Stomach (tissue), 9 donors: ENCODE measurements around the gene BST2. TPM values are rescaled to one million over a fixed set of nuclear protein-coding genes. Genes with fewer than 3 reads are reported as not detected.

Experiments
- DNase-seq, 2 donors: peaks; one replicate each; pipeline versions ENCODE4 v3.0.0 to v3.0.0-alpha.2; 2013 to 2019
- H3K27ac ChIP-seq, 5 donors: fragments of 200-600 bp in 4 of 5; sonication (generic) in 4 of 5; one replicate each; pipeline ENCODE4 v1.5.1; 2013 to 2019; ENCODE audit warnings: mild to moderate bottlenecking in 1 of 5, moderate library complexity in 1 of 5
- H3K27me3 ChIP-seq, 3 donors: fragments of 200-600 bp; sonication (generic); one replicate each; pipeline ENCODE4 v1.5.1; 2017 to 2019; ENCODE audit warnings: mixed run types in 1 of 3
- H3K36me3 ChIP-seq, 4 donors: fragments of 200-600 bp; sonication (generic); 1 replicate in 3 of 4; 2 replicates in 1 of 4; pipeline ENCODE4 v1.5.1; 2016 to 2019
- H3K4me1 ChIP-seq, 4 donors: fragments of 200-600 bp; sonication (generic); one replicate each; pipeline ENCODE4 v1.5.1; 2016 to 2019
- H3K4me3 ChIP-seq, 4 donors: fragments of 200-600 bp; sonication (generic) in 3 of 4; one replicate each; pipeline ENCODE4 v1.5.1; 2016 to 2019; ENCODE audit warnings: mild to moderate bottlenecking in 1 of 4
- H3K9me3 ChIP-seq, 4 donors: fragments of 200-600 bp; sonication (generic); one replicate each; pipeline ENCODE4 v1.5.1; 2016 to 2019
- EP300 ChIP-seq: sonication (generic); formaldehyde crosslinking; IDR thresholded peaks from one replicate; pipeline ENCODE4 v1.6.1; 2017; ENCODE audit warnings: antibody characterized with exemption
- POLR2A ChIP-seq, 4 donors: fragments of 450-650 bp; IDR thresholded peaks; one replicate each; pipeline ENCODE4 v1.6.1; 2016; ENCODE audit warnings: antibody characterized with exemption in 4 of 4, control low read depth in 2 of 4, mild to moderate bottlenecking in 1 of 4, moderate library complexity in 1 of 4
- POLR2AphosphoS5 ChIP-seq, 3 donors: sonication (generic); formaldehyde crosslinking; IDR thresholded peaks; one replicate each; pipeline ENCODE4 v1.6.1; 2016; ENCODE audit warnings: antibody characterized with exemption in 3 of 3
- WGBS, 5 donors: extraction: QIAGEN DNeasy Blood & Tissue Kit in 3 of 5; methylation state at CpG; one replicate each; pipeline versions ENCODE4 v1.1.5 to v1.1.7; 2013 to 2018; 5-methylcytosine and 5-hydroxymethylcytosine counted together
- intact Hi-C: fragments of 100-400 bp; cut with DNase I; formaldehyde crosslinking; loops from one replicate; pipeline ENCODE4 v1.15.1; 2023; ENCODE audit warnings: low total_unique reads
- polyA plus RNA-seq, 3 donors: library from polyadenylated mRNA; stranded (reverse); fragments of 200-250 nt; gene quantifications; one replicate each; pipeline ENCODE4 v1.2.3, GENCODE V29; 2013
- total RNA-seq, 5 donors: library from RNA; depleted of rRNA; stranded (reverse); fragments of >200 nt; gene quantifications; one replicate each; pipeline versions ENCODE4 v1.1.0 to v1.2.3, GENCODE V29; 2014 to 2016
- TF ChIP-seq, protein P1 (sequence below), 7 experiments: fragments of 450-650 bp in 4 of 7; fragments of 200-600 bp in 3 of 7; sonication (generic) in 3 of 7; IDR thresholded peaks; one replicate each; pipeline ENCODE4 v1.5.1; 2016 to 2019; ENCODE audit warnings: antibody characterized with exemption in 7 of 7, control low read depth in 2 of 7, mild to moderate bottlenecking in 1 of 7
- donor health status: healthy with polysubstance abuse.
- donor health status: Bipolar disorder and iron deficiency.
- donor health status: healthy.

Gene BST2
- total and polyA plus RNA-seq, 8 donors, result 6.4 to 182 (median 48.8) TPM

GRCh38 chr19:17441241-17442021 is 36.0 kb upstream of the BST2 start:
- intact Hi-C loops, result no loop called here
- peak in 1 of 2 donors; percentile 58 for DNase-seq
- H3K9me3 ChIP-seq, result peaks cover 0 to 3% (median 0%) of the 10 kb centered on the region in 4 donors
- H3K27ac ChIP-seq, result no peak overlapping the region
- WGBS, 5 donors, result 53 to 67% (median 65%) methylated on average over 8 of the region's 8 CpGs
- TF ChIP-seq, protein P1, sequence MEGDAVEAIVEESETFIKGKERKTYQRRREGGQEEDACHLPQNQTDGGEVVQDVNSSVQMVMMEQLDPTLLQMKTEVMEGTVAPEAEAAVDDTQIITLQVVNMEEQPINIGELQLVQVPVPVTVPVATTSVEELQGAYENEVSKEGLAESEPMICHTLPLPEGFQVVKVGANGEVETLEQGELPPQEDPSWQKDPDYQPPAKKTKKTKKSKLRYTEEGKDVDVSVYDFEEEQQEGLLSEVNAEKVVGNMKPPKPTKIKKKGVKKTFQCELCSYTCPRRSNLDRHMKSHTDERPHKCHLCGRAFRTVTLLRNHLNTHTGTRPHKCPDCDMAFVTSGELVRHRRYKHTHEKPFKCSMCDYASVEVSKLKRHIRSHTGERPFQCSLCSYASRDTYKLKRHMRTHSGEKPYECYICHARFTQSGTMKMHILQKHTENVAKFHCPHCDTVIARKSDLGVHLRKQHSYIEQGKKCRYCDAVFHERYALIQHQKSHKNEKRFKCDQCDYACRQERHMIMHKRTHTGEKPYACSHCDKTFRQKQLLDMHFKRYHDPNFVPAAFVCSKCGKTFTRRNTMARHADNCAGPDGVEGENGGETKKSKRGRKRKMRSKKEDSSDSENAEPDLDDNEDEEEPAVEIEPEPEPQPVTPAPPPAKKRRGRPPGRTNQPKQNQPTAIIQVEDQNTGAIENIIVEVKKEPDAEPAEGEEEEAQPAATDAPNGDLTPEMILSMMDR (IDR thresholded peaks at IDR 0.05), result peak in 1 of 7 experiments; percentile 6
- no peak for TF ChIP-seq EP300
- no peak overlapping the region for H3K4me3 ChIP-seq
- H3K27me3 ChIP-seq, result peaks cover 0 to 4% (median 0%) of the 10 kb centered on the region in 3 donors
- no peaks in the 10 kb centered on the region for H3K4me1 ChIP-seq
- peaks cover 0 to 1% (median 0%) of the 10 kb centered on the region in 4 donors for H3K36me3 ChIP-seq

DNA sequence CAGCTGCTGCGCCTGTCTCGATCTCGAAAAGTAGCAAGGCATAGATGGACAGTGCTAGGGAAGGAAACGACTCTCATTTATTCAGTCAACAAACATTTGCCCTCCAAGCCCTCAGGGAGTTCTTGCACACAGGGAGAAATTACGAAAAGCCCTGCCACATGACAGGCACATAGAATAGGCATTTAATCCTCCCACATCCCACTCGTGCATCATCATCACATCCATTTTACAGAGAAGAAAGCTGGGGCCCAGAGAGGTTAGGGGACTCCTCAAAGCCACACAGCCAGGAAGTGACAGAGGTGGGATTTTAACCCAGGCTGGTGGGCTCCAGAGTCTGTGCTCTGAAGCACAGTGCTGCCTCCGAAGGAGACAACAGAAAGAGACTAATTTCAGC is 31.4 kb upstream of the BST2 start:
- DNase-seq, result no peak
- Histone ChIP-seq H3K4me1 (no peaks in the 10 kb centered on the region), H3K4me3 (no peak overlapping the region), H3K9me3 (peaks cover 0 to 3% (median 0%) of the 10 kb centered on the region in 4 donors), H3K27me3 (peaks cover 0 to 4% (median 0%) of the 10 kb centered on the region in 3 donors), H3K36me3 (peaks cover 0 to 9% (median 3%) of the 10 kb centered on the region in 4 donors), H3K27ac (no peak overlapping the region)
- 72 to 86% (median 84%) methylated on average over 4 to 7 of the region's 7 CpGs for WGBS, 5 donors
- no peak for TF ChIP-seq POLR2AphosphoS5 (IDR thresholded peaks at IDR 0.05)
- TF ChIP-seq, protein P1 (IDR thresholded peaks at IDR 0.05), result no peak
- TF ChIP-seq POLR2A (IDR thresholded peaks at IDR 0.05), result no peak
- no peak for TF ChIP-seq EP300
- intact Hi-C loops, result no loop called here

GRCh38 chr19:17436094-17436873 is 30.9 kb upstream of the BST2 start:
- no peak for DNase-seq
- TF ChIP-seq POLR2AphosphoS5 (IDR thresholded peaks at IDR 0.05) (no peak), POLR2A (IDR thresholded peaks at IDR 0.05) (no peak), EP300 (no peak)
- TF ChIP-seq, protein P1 (IDR thresholded peaks at IDR 0.05), result no peak
- H3K27me3 ChIP-seq, result peaks cover 0 to 4% (median 0%) of the 10 kb centered on the region in 3 donors
- 91 to 95% (median 95%) methylated on average over 13 to 25 of the region's 25 CpGs for WGBS, 5 donors
- peaks cover 0 to under 1% (median 0%) of the 10 kb centered on the region in 4 donors for H3K9me3 ChIP-seq
- H3K4me3 ChIP-seq, result no peak overlapping the region
- no peak overlapping the region for H3K27ac ChIP-seq
- intact Hi-C loops, result no loop called here
- H3K4me1 ChIP-seq, result no peaks in the 10 kb centered on the region
- peaks cover 0 to 9% (median 3%) of the 10 kb centered on the region in 4 donors for H3K36me3 ChIP-seq

DNA sequence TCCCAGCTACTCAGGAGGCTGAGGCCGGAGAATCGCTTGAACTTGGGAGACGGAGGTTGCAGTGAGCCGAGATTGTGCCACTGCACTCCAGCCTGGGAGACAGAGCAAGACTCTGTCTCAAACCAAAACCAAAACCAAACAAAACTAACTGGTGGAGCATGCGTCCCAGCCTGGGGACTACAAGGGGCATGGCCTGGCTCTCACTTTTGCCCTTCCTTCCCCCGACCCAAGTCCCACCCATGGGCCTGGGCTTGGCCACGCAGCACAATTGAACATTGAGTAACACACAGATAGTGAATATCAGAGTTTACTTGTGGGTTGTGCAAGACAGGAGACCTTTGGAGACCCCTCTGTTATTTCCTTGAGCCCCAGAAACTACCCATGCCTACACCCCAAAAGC is 29.8 kb upstream of the BST2 start:
- Histone ChIP-seq H3K36me3 (peaks cover 0 to 9% (median 3%) of the 10 kb centered on the region in 4 donors), H3K4me1 (no peaks in the 10 kb centered on the region)

More for the DNA sequence above, 29.8 kb upstream of the BST2 start:
- Histone ChIP-seq H3K4me3 (no peak overlapping the region), H3K9me3 (no peaks in the 10 kb centered on the region), H3K27me3 (peaks cover 0 to 4% (median 0%) of the 10 kb centered on the region in 3 donors), H3K27ac (no peak overlapping the region)
- 71 to 84% (median 74%) methylated on average over 7 of the region's 7 CpGs for WGBS, 5 donors
- no peak for DNase-seq
- TF ChIP-seq, protein P1 (IDR thresholded peaks at IDR 0.05), result no peak
- TF ChIP-seq POLR2AphosphoS5 (IDR thresholded peaks at IDR 0.05) (no peak), POLR2A (IDR thresholded peaks at IDR 0.05) (no peak), EP300 (no peak)
- intact Hi-C loops, result no loop called here
